GM12873 (cell line): ENCODE results near the gene TXN2.

Experiments used
- TF ChIP-seq, protein P1 (sequence below): IDR thresholded peaks from 2 replicates; pipeline ENCODE4 v1.5.1; 2012; ENCODE audit warnings: low read depth, mild to moderate bottlenecking, moderate library complexity, low read length, control low read depth; ENCODE audit not compliant: insufficient read depth; ENCODE audit errors: missing control alignments

Gene TXN2, protein sequence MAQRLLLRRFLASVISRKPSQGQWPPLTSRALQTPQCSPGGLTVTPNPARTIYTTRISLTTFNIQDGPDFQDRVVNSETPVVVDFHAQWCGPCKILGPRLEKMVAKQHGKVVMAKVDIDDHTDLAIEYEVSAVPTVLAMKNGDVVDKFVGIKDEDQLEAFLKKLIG

DNA sequence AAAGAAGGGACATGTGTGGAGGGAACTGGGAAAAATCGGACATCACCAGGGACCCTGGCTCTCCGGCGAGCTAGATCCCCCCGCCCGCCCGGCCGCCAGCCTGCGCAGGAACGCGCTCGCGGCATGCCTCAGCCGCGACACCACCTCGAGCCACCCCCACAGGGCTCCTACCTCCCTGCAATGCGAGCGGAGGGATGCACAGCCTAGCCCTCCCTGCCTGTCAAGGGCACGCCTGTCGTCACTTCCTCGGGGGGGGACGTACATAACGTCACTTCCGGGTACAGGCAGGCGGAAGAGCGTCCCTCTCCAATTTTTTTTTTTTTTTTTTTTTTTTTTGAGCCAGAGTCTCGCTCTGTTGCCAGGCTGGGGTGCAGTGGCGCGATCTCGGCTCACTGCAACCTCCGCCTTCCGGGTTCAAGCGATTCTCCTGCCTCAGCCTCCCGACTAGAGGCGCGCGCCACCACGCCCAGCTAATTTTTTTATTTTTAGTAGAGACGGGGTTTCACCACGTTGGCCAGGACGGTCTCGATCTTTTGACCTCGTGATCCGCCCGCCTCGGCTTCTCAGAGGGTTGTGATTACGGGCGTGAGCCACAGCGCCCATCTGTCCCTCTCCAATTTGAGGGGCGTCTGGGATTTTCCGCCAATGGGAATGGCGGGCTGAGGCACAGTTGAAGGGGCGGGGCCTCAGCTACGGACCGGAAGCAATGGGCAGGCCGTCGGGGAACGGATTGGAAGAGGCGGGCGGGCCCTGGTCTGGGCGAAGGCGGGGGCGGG lies at the start of gene TXN2:
TSS of gene TXN2 (minus strand) at position 248 of the 776 bp plus-strand sequence. CDS start 803 bp downstream, outside the sequence.
- TF ChIP-seq, protein P1, sequence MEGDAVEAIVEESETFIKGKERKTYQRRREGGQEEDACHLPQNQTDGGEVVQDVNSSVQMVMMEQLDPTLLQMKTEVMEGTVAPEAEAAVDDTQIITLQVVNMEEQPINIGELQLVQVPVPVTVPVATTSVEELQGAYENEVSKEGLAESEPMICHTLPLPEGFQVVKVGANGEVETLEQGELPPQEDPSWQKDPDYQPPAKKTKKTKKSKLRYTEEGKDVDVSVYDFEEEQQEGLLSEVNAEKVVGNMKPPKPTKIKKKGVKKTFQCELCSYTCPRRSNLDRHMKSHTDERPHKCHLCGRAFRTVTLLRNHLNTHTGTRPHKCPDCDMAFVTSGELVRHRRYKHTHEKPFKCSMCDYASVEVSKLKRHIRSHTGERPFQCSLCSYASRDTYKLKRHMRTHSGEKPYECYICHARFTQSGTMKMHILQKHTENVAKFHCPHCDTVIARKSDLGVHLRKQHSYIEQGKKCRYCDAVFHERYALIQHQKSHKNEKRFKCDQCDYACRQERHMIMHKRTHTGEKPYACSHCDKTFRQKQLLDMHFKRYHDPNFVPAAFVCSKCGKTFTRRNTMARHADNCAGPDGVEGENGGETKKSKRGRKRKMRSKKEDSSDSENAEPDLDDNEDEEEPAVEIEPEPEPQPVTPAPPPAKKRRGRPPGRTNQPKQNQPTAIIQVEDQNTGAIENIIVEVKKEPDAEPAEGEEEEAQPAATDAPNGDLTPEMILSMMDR, result no peak

DNA sequence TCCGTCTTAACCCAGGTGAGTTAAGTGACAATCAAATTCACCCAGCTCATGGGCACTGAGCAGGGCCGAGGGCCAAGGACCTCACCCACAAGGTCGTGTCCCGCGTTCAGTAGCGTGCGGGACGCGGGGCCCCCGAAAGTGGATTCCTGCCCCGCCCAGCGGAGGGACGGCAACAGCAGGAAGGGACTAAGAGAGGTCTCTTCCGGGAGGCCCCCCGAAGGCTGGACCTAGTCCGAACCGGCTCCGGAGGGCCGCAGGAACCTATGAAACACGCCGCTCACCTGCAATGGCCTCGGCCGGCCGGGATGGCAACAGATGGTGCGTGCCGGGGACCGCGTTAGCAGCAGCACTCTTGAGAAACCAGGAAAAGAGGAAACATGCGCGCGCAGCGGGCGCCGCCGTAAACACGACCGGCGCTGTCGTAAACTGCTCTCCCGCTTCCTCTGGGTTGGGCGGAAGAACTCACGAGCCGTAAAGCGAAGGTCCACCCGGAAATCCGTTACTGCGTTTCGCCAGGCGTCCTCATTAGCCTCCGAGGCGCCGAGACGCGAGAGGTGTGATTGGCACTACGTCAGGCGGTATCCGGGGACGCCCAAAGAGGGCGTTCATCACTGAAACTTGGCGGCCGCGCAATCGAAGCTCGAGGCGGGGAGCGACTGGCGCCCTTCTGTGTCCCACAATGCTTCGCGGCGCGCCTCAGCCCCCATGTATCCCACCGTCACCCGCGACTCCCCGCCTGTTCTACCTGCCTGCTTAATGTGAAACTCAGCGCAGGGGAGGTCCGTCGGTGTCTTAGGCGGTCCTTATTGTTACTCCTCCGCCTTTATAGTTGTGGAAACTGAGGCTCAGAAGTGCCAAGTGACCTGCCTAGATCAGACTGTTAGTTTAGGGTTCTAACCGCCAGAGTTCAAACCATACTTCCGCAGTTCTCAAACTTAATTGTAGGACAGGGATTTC lies 47.6 kb upstream of the TXN2 start, which contains the start of gene EIF3D:
TSS of gene EIF3D (minus strand) at position 372 of the 957 bp plus-strand sequence. CDS start 3,045 bp downstream, outside the sequence.
- TF ChIP-seq, protein P1, result no peak

DNA sequence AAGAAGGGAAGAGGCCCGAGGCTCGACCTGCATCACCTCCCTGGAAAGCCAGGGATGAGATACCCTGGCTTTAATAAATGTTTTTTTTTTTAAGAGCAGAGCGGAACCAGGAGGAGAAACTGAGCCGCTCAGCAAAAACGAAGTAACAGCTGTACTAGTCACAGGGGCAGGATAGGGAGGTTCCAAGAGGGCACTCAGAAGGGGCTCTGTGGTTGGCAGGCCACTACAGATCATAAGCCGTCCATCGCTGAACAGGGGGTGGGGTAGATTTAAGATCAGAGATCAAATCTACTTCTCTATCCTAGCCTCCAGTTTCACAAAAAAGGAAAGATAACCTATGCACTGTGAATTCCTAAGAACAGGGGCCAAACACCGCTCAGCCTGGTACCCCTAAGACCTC lies 46.9 kb upstream of the TXN2 start:
- TF ChIP-seq, protein P1, result no peak

DNA sequence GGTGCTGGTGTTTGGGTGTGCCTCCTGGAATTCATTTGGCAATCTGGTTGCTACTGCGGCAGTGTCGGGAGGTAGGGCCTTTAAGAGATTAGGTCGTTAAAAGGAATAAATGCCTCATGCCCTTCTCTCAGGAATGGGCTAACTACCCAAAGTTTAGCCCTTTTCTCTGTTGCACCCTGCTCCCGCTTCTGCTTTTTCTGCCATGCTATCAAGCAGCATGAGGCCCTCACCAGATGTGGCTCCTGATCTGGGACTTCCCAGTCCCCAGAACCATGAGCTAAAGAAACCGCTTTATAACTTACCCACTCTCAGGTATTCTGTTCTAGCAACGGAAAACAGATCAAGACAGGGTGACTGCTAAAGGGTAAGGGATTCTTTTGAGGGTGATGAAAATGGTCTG lies 41.2 kb upstream of the TXN2 start:
- TF ChIP-seq, protein P1, result no peak

DNA sequence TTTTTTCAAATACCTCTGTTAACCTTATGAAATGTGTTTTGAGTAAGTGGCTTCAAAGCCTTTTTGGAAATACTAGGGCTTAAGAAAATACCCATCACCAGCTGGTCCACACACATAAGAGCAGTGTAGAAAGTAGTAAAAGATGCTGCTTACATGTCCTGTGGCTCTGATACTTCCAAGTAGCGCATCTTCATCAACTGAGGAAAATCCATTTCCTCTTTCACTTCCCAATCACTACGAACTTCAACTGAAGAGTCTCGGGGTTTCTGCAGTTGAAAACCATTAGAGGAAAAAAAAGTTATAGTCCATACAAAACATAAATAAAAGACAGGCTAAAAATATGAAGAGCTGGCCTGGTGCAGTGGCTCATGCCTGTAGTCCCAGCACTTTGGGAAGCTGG lies 39.0 kb upstream of the TXN2 start:
- TF ChIP-seq, protein P1, result no peak

DNA sequence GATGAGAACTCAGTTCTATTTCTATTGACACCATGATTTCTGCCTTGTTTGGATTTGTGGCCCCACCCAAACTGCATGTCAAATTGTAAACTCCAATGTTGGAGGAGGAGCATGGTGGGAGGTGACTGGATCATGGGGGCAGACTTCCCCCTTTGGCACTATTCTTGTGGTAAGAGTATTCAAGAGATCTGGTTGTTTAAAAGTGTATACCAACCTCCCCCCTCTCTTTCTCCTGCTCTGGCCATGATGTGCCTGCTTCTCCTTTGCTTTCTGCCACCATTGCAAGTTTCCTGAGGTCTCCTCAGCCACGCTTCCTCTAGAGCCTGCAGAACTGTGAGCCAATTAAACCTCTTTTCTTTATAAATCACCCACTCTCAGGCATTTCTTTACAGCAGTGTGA lies 33.3 kb upstream of the TXN2 start:
- TF ChIP-seq, protein P1, result no peak
